Glutamatergic neuron (in vitro differentiated cells): ENCODE results near the gene PLCD1. TPM values are rescaled to one million over a fixed set of nuclear protein-coding genes. Genes with fewer than 3 reads are reported as not detected.
"Not testable (repeated sequence)": the region's sequence is repeated elsewhere in the genome, so short reads cannot be mapped to it uniquely, and the experiment has no call there.

Experiments
- DNase-seq: peaks from one replicate; pipeline ENCODE4 v3.0.0; 2022
- H3K27ac Mint-ChIP-seq: one replicate; pipeline ENCODE4 v1.8.0; 2020; ENCODE audit warnings: mild to moderate bottlenecking, mixed read lengths, inconsistent platforms; ENCODE audit not compliant: unreplicated experiment
- H3K27me3 Mint-ChIP-seq: one replicate; pipeline ENCODE4 v1.8.0; 2020; ENCODE audit warnings: mild to moderate bottlenecking, moderate library complexity, mixed read lengths, inconsistent platforms; ENCODE audit not compliant: unreplicated experiment
- H3K36me3 Mint-ChIP-seq: one replicate; pipeline ENCODE4 v1.8.0; 2020; ENCODE audit warnings: mild to moderate bottlenecking, mixed read lengths, inconsistent platforms; ENCODE audit not compliant: unreplicated experiment
- H3K4me1 Mint-ChIP-seq: one replicate; pipeline ENCODE4 v1.8.0; 2020; ENCODE audit warnings: mild to moderate bottlenecking, low read depth, mixed read lengths, inconsistent platforms; ENCODE audit not compliant: unreplicated experiment
- H3K4me3 Mint-ChIP-seq: one replicate; pipeline ENCODE4 v1.8.0; 2020; ENCODE audit warnings: mild to moderate bottlenecking, mixed read lengths, inconsistent platforms; ENCODE audit not compliant: unreplicated experiment
- H3K9me3 Mint-ChIP-seq: one replicate; pipeline ENCODE4 v1.8.0; 2020; ENCODE audit warnings: mild to moderate bottlenecking, moderate library complexity, mixed read lengths, inconsistent platforms; ENCODE audit not compliant: unreplicated experiment
- total RNA-seq: library from RNA; stranded (reverse); fragmentation: NEBNext Ultra II Directional; extraction: Animal tissue kit (Norgen Biotek cat#: 25700); gene quantifications from one replicate; pipeline ENCODE4 v1.2.1, GENCODE V29; 2021; ENCODE audit not compliant: unreplicated experiment
- TF ChIP-seq, protein P1 (sequence below): fragments of 200-600 bp; sonication (generic); IDR thresholded peaks from one replicate; pipeline ENCODE4 v1.5.0; 2021; ENCODE audit not compliant: partially characterized antibody, unreplicated experiment

Gene PLCD1
- total RNA-seq, 1 donor from 2014 or later = 73.0 TPM

DNA sequence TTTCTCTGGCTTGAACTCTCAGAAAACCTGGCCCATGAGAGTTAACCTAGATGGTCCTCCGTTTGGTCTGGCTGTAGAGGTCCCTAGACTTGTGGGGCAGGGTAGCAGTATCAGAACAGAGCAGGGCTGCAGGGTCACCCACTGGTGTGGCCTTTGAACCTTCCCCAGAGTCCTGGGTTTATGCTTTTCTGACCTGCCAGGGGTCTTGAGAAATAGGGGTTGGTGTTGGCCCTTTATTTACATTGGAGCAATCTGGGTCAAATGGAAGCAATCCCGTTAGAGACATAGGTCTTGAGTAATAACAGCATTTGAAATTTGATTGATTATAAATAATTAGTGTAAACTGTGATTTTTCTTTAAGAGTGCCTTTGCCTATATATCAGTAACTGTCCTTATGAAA, 33.4 kb upstream of the PLCD1 start:
- Mint-ChIP-seq H3K36me3 (peaks cover 15% of the 10 kb centered on the region), H3K27me3 (peaks cover 2% of the 10 kb centered on the region), H3K27ac (no peak overlapping the region), H3K9me3 (peaks cover 9% of the 10 kb centered on the region), H3K4me1 (no peaks in the 10 kb centered on the region), H3K4me3 (no peak overlapping the region)
- TF ChIP-seq, protein P1, sequence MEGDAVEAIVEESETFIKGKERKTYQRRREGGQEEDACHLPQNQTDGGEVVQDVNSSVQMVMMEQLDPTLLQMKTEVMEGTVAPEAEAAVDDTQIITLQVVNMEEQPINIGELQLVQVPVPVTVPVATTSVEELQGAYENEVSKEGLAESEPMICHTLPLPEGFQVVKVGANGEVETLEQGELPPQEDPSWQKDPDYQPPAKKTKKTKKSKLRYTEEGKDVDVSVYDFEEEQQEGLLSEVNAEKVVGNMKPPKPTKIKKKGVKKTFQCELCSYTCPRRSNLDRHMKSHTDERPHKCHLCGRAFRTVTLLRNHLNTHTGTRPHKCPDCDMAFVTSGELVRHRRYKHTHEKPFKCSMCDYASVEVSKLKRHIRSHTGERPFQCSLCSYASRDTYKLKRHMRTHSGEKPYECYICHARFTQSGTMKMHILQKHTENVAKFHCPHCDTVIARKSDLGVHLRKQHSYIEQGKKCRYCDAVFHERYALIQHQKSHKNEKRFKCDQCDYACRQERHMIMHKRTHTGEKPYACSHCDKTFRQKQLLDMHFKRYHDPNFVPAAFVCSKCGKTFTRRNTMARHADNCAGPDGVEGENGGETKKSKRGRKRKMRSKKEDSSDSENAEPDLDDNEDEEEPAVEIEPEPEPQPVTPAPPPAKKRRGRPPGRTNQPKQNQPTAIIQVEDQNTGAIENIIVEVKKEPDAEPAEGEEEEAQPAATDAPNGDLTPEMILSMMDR = no peak
- DNase-seq = no peak

GRCh38 chr3:38059591-38059990, 30.1 kb upstream of the PLCD1 start:
- Mint-ChIP-seq H3K27ac (no peak overlapping the region), H3K4me1 (no peaks in the 10 kb centered on the region), H3K36me3 (peaks cover 8% of the 10 kb centered on the region), H3K9me3 (peaks cover 4% of the 10 kb centered on the region), H3K4me3 (no peak overlapping the region), H3K27me3 (peaks cover 2% of the 10 kb centered on the region)
- DNase-seq = no peak
- TF ChIP-seq, protein P1 = no peak

DNA sequence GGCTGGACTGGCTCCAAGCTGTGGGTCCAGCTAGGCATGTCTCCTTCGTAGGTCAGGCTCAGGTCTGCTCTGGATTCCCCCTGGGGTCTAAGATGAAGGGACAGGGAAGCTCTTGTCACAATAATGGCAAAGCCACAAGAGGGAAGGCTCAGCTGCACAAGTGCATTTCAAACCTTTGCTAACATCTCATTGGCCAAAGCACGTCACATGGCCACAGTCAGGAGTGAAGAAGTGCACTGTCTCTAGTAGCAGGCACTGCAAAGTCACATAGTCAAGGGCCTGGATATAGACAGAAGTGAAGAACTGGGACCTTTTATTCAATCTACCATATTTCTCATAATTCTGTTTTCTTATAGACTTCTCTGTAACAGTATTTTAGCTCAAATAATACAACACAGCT, 29.7 kb upstream of the PLCD1 start:
- H3K36me3 Mint-ChIP-seq = peaks cover 8% of the 10 kb centered on the region
- H3K27me3 Mint-ChIP-seq = peaks cover 2% of the 10 kb centered on the region
- TF ChIP-seq, protein P1 = no peak
- no peaks in the 10 kb centered on the region for H3K4me1 Mint-ChIP-seq
- no peak overlapping the region for H3K27ac Mint-ChIP-seq
- peaks cover 4% of the 10 kb centered on the region for H3K9me3 Mint-ChIP-seq
- no peak overlapping the region for H3K4me3 Mint-ChIP-seq
- no peak for DNase-seq

DNA sequence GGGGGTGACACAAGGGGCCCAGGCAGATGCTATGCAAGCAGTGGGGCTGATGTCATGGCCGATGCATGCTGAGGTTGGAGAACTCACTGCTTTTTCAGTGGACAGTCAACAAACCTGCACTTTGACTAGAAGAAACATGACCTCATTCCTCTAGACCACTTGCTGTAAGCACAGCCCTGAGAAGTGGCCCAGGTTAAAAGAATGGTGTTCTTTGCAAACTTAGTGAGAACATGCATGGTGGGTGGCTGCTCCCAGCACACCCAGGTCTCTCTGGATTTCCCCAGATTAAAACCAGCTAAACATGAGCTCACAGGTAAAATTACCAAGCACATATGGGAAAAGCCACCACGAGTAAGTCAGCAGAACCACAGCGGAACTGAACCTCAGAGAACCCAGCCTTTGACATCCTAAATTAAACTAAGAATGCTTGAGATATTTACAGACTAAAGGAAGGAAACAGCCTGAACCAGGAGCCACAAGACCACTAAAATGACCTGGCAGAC, 25.1 kb upstream of the PLCD1 start:
- Mint-ChIP-seq H3K36me3 (peaks cover 8% of the 10 kb centered on the region), H3K27me3 (peaks cover 6% of the 10 kb centered on the region), H3K4me1 (no peaks in the 10 kb centered on the region), H3K9me3 (peaks cover 8% of the 10 kb centered on the region), H3K4me3 (no peak overlapping the region), H3K27ac (no peak overlapping the region)
- TF ChIP-seq, protein P1 = no peak
- DNase-seq = no peak

DNA sequence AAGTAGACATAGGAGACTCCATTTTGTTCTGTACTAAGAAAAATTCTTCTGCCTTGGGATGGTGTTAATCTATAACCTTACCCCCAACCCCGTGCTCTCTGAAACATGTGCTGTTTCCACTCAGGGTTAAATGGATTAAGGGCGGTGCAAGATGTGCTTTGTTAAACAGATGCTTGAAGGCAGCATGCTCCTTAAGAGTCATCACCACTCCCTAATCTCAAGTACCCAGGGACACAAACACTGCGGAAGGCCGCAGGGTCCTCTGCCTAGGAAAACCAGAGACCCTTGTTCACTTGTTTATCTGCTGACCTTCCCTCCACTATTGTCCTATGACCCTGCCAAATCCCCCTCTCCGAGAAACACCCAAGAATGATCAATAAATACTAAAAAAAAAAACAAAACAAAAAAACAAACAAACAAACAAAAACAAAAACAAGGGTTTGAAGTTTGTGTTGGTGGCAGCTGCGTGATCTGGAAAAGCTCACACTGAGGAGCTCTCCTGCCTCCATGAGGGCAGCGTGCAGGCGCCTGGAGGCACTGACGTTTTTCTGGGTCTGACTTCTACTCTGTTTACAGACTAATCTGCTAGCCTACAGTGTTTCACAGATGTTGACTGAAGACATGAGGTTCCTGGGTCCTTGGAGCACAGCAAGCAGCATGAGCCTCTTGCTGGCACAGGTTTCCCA, 24.5 kb upstream of the PLCD1 start:
- H3K36me3 Mint-ChIP-seq, H3K27me3 Mint-ChIP-seq, H3K4me3 Mint-ChIP-seq, DNase-seq, H3K4me1 Mint-ChIP-seq, H3K9me3 Mint-ChIP-seq: not testable (repeated sequence)
- peak overlapping the region; percentile 66 for H3K27ac Mint-ChIP-seq

DNA sequence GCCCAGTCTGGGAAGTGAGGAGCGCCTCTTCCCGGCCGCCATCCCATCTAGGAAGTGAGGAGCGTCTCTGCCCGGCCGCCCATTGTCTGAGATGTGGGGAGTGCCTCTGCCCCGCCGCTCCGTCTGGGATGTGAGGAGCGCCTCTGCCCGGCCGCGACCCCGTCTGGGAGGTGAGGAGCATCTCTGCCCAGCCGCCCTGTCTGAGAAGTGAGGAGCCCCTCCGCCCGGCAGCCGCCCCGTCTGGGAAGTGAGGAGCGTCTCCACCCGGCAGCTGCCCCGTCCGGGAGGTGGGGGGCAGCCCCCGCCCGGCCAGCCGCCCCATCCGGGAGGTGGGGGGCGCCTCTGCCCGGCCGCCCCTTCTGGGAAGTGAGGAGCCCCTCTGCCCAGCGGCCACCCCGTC, 23.8 kb upstream of the PLCD1 start:
- H3K4me1 Mint-ChIP-seq, H3K27ac Mint-ChIP-seq, H3K4me3 Mint-ChIP-seq, DNase-seq, H3K9me3 Mint-ChIP-seq, H3K27me3 Mint-ChIP-seq, H3K36me3 Mint-ChIP-seq: not testable (repeated sequence)
